ENCODE data around the gene CFAP91.

CFAP91 gene

GRCh38 chr3:119717520-119717919, 14.7 kb downstream of the CFAP91 start:
- in situ Hi-C loops (cut with HindIII; ENCODE audit: low sequenced_read_pairs): no loop called here
- DNase-seq (ENCODE audit: low read depth, low spot score): no peak
- no peak overlapping the region for H3K4me3 ChIP-seq (ENCODE audit: low read depth, low read length)
- TF ChIP-seq CTCF (IDR thresholded peaks at IDR 0.05; ENCODE audit: low read depth, low read length): no peak

- in situ Hi-C loops (cut with HindIII; ENCODE audit: low sequenced_read_pairs): no loop called here
- DNase-seq (ENCODE audit: low read depth, low spot score): no peak
- TF ChIP-seq CTCF (IDR thresholded peaks at IDR 0.05; ENCODE audit: low read depth, low read length): no peak
Observed at GRCh38 chr3:119723022-119723421, 20.2 kb downstream of the CFAP91 start.

GRCh38 chr3:119726909-119727308, 24.1 kb downstream of the CFAP91 start:
- in situ Hi-C loops (cut with HindIII; ENCODE audit: low sequenced_read_pairs): no loop called here
- DNase-seq (ENCODE audit: low read depth, low spot score): no peak
- TF ChIP-seq CTCF (IDR thresholded peaks at IDR 0.05; ENCODE audit: low read depth, low read length): no peak
- H3K4me3 ChIP-seq (ENCODE audit: low read depth, low read length): no peak overlapping the region

More at GRCh38 chr3:119723022-119723421, 20.2 kb downstream of the CFAP91 start:
- no peak overlapping the region for H3K4me3 ChIP-seq (ENCODE audit: low read depth, low read length)

GRCh38 chr3:119729996-119730395, 27.2 kb downstream of the CFAP91 start:
- DNase-seq (ENCODE audit: low read depth, low spot score): no peak

GRCh38 chr3:119731560-119732343, 28.9 kb downstream of the CFAP91 start:
- no peak overlapping the region for H3K4me3 ChIP-seq (ENCODE audit: low read depth, low read length)
- in situ Hi-C loops (cut with HindIII; ENCODE audit: low sequenced_read_pairs): no loop called here
- peak; percentile 46 for DNase-seq (ENCODE audit: low read depth, low spot score)
- no peak for TF ChIP-seq CTCF (IDR thresholded peaks at IDR 0.05; ENCODE audit: low read depth, low read length)

More at GRCh38 chr3:119729996-119730395, 27.2 kb downstream of the CFAP91 start:
- in situ Hi-C loops (cut with HindIII; ENCODE audit: low sequenced_read_pairs): no loop called here
- no peak overlapping the region for H3K4me3 ChIP-seq (ENCODE audit: low read depth, low read length)
- no peak for TF ChIP-seq CTCF (IDR thresholded peaks at IDR 0.05; ENCODE audit: low read depth, low read length)

GRCh38 chr3:119733812-119734211, 31.0 kb downstream of the CFAP91 start:
- in situ Hi-C loops (cut with HindIII; ENCODE audit: low sequenced_read_pairs): no loop called here
- no peak for DNase-seq (ENCODE audit: low read depth, low spot score)
- TF ChIP-seq CTCF (IDR thresholded peaks at IDR 0.05; ENCODE audit: low read depth, low read length): no peak
- no peak overlapping the region for H3K4me3 ChIP-seq (ENCODE audit: low read depth, low read length)

Data from astrocyte of the spinal cord (primary cell).